Testis (tissue), 3 donors: ENCODE measurements around the gene ANKRD17. TPM values are rescaled to one million over a fixed set of nuclear protein-coding genes. Genes with fewer than 3 reads are reported as not detected.
"Not testable (repeated sequence)": the region's sequence is repeated elsewhere in the genome, so short reads cannot be mapped to it uniquely, and the experiment has no call there.

ENCODE experiments used
- DNase-seq: peaks from one replicate; pipeline ENCODE4 v3.0.0-alpha.2; 2019
- H3K27ac ChIP-seq, 2 donors: fragments of 200-600 bp; sonication (generic); one replicate each; pipeline ENCODE4 v1.5.1; 2019
- H3K27me3 ChIP-seq: fragments of 200-600 bp; sonication (generic); one replicate; pipeline ENCODE4 v1.5.1; 2019
- H3K36me3 ChIP-seq: fragments of 200-600 bp; sonication (generic); one replicate; pipeline ENCODE4 v1.5.1; 2017; ENCODE audit warnings: low read depth; ENCODE audit errors: missing control alignments
- H3K4me1 ChIP-seq: fragments of 200-600 bp; sonication (generic); one replicate; pipeline ENCODE4 v1.5.1; 2019
- H3K4me3 ChIP-seq, 2 donors: fragments of 200-600 bp; sonication (generic); one replicate each; pipeline ENCODE4 v1.5.1; 2017 to 2019
- H3K9me3 ChIP-seq: fragments of 200-600 bp; sonication (generic); one replicate; pipeline ENCODE4 v1.5.1; 2017
- CTCF ChIP-seq, 3 experiments: fragments of 450-650 bp in 2 of 3; fragments of 200-600 bp in 1 of 3; sonication (generic) in 1 of 3; IDR thresholded peaks; one replicate each; pipeline ENCODE4 v1.5.1; 2016 to 2019; ENCODE audit warnings: antibody characterized with exemption in 3 of 3, mild to moderate bottlenecking in 2 of 3, moderate library complexity in 1 of 3
- POLR2A ChIP-seq: fragments of 450-650 bp; IDR thresholded peaks from one replicate; pipeline ENCODE4 v1.6.1; 2017; ENCODE audit warnings: antibody characterized with exemption, mild to moderate bottlenecking, moderate library complexity
- WGBS, 2 donors: methylation state at CpG; one replicate each; pipeline ENCODE4 v1.1.5; 2018; 5-methylcytosine and 5-hydroxymethylcytosine counted together
- intact Hi-C: fragments of 100-400 bp; cut with DNase I; formaldehyde crosslinking; loops from one replicate; pipeline ENCODE4 v1.15.1; 2023; ENCODE audit warnings: low total_unique reads
- polyA plus RNA-seq: library from polyadenylated mRNA; stranded (reverse); fragments of 350-450 nt; fragmentation: Illumina TruSeq; extraction: RNeasy Lipid Tissue Mini Kit (QIAGEN cat#74804); gene quantifications from one replicate; pipeline ENCODE4 v1.2.3, GENCODE V29; 2014; ENCODE audit warnings: low read depth, low replicate concordance; ENCODE audit not compliant: insufficient read depth
- total RNA-seq, 2 donors: library from RNA; depleted of rRNA; stranded (reverse); fragments of >200 nt; gene quantifications; one replicate each; pipeline ENCODE4 v1.2.3, GENCODE V29; 2016

Gene ANKRD17
- total and polyA plus RNA-seq, 3 donors from 2014 or later = 26.9 to 78.3 (median 68.9) TPM

GRCh38 chr4:73206236-73206635 lies 52.4 kb downstream of the ANKRD17 start:
- TF ChIP-seq CTCF (IDR thresholded peaks at IDR 0.05) (no peak), POLR2A (no peak)
- no peaks in the 10 kb centered on the region for H3K4me1 ChIP-seq
- WGBS, 2 donors = 85 to 95% methylated on average over 3 of the region's 3 CpGs
- intact Hi-C loops = no loop called here
- DNase-seq = no peak
- no peak overlapping the region for H3K27ac ChIP-seq
- H3K4me3 ChIP-seq = no peak overlapping the region
- no peaks in the 10 kb centered on the region for H3K27me3 ChIP-seq
- no peaks in the 10 kb centered on the region for H3K9me3 ChIP-seq
- H3K36me3 ChIP-seq = no peaks in the 10 kb centered on the region

DNA sequence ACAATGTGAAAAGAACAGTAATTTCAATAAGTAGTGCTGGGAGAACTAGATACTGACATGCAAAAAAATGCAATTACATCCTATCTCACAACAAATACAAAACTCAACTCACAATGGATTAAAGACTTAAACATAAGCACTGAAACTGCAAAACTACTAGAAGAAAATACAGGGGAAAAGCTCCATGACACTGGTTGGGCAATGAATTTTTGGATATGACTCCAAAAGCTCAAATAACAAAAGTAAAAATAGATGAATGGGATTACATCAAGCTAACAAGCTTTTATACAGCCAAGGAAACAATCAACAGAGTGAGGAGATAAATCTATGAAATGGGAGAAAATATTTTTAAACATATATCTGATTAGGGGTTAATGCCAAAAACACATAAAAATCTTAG lies 53.1 kb downstream of the ANKRD17 start:
- intact Hi-C loops = no loop called here
- DNase-seq = no peak
- H3K4me3 ChIP-seq = no peak overlapping the region
- no peaks in the 10 kb centered on the region for H3K4me1 ChIP-seq
- TF ChIP-seq CTCF (IDR thresholded peaks at IDR 0.05) = no peak
- no peaks in the 10 kb centered on the region for H3K9me3 ChIP-seq
- H3K36me3 ChIP-seq = no peaks in the 10 kb centered on the region
- no peak overlapping the region for H3K27ac ChIP-seq
- no peaks in the 10 kb centered on the region for H3K27me3 ChIP-seq

DNA sequence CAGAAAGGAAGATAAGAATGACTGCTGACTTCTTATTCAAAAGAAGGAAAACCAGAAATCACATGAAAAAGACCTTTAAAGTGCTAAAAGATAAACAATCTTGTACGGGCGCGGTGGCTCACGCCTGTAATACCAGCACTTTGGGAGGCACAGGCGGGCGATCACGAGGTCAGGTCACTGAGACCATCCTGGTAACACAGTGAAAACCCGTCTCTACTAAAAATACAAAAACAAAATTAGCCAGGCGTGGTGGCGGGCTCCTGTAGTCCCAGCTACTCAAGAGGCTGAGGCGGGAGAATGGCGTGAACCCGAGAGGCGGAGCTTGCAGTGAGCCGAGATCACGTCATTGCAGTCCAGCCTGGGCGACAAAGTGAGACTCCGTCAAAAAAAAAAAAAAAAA lies 54.6 kb downstream of the ANKRD17 start:
- intact Hi-C loops = not testable (repeated sequence)
- WGBS, 2 donors = 73 to 76% methylated on average over 15 to 18 of the region's 18 CpGs

DNA sequence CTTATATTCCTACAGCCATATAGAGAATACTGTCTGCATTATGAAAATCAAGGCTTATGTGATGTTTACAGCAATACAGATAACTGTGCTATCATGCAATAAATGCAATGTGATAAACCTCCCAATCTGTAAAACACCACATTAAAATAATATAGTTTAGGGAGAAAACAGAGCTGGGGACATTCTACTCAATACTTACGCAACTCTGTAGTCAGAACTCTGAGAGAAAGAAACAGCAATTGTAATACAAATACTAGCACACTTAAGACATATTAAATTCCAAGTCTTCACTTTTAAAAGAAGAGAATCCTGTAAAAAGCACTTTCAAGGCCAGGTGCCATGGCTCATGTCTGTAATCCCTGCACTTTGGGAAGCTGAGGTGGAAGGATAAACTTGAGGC lies 61.4 kb downstream of the ANKRD17 start:
- Histone ChIP-seq H3K9me3 (no peaks in the 10 kb centered on the region), H3K36me3 (no peaks in the 10 kb centered on the region), H3K4me3 (no peak overlapping the region), H3K27me3 (no peaks in the 10 kb centered on the region), H3K4me1 (no peaks in the 10 kb centered on the region), H3K27ac (no peak overlapping the region)
- WGBS, 2 donors = 93 to 98% methylated on average over 1 of the region's 1 CpG
- DNase-seq = no peak
- intact Hi-C loops = no loop called here
- TF ChIP-seq POLR2A = no peak
- TF ChIP-seq CTCF (IDR thresholded peaks at IDR 0.05) = no peak

More for the DNA sequence above, 54.6 kb downstream of the ANKRD17 start:
- H3K27me3 ChIP-seq, H3K36me3 ChIP-seq, DNase-seq, H3K4me3 ChIP-seq, H3K27ac ChIP-seq, H3K9me3 ChIP-seq, H3K4me1 ChIP-seq: not testable (repeated sequence)

DNA sequence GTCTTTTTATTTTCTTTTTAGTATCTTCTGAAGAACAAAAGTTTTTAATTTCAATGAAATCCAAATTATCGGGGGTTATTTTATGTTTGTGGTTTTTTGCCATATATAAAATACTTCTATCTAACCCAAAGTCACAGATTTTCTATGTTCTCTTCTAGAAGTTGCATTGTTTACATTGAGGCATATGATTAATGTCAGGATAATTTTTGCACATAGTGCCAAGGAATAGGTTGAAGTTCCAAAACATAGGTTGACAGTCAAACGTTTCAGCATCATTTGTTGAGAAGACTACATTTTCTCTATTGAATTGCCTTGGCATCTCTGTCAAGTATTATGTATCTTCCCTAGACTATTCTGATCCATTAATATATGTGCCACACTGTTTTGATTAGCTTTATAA lies 64.5 kb downstream of the ANKRD17 start:
- 86 to 89% methylated on average over 2 of the region's 2 CpGs for WGBS, 2 donors
- no peaks in the 10 kb centered on the region for H3K9me3 ChIP-seq

More for the DNA sequence above, 64.5 kb downstream of the ANKRD17 start:
- TF ChIP-seq POLR2A (no peak), CTCF (IDR thresholded peaks at IDR 0.05) (no peak)
- no peaks in the 10 kb centered on the region for H3K4me1 ChIP-seq
- no peak for DNase-seq
- intact Hi-C loops = no loop called here
- H3K27me3 ChIP-seq = no peaks in the 10 kb centered on the region
- no peak overlapping the region for H3K27ac ChIP-seq
- H3K4me3 ChIP-seq = no peak overlapping the region
- H3K36me3 ChIP-seq = no peaks in the 10 kb centered on the region
